Ovary (tissue), 3 donors: ENCODE results near the gene PHYH.

Source experiments
- CTCF ChIP-seq, 3 donors: fragments of 450-650 bp in 2 of 3; fragments of 200-600 bp in 1 of 3; IDR thresholded peaks; one replicate each; pipeline versions ENCODE4 v1.5.1 to v1.8.0; 2016 to 2022; ENCODE audit warnings: antibody characterized with exemption in 3 of 3, mild to moderate bottlenecking in 1 of 3
- EP300 ChIP-seq: sonication (generic); formaldehyde crosslinking; IDR thresholded peaks from one replicate; pipeline ENCODE4 v1.6.1; 2017; ENCODE audit warnings: antibody characterized with exemption
- POLR2A ChIP-seq: fragments of 450-650 bp; IDR thresholded peaks from one replicate; pipeline ENCODE4 v1.6.1; 2017; ENCODE audit warnings: antibody characterized with exemption, mild to moderate bottlenecking, moderate library complexity
- donor health status: DM: no; HTN: no; CAD: no.

GRCh38 chr10:13315361-13315760 is 15.5 kb upstream of the PHYH start:
- TF ChIP-seq POLR2A (no peak), CTCF (IDR thresholded peaks at IDR 0.05) (no peak), EP300 (no peak)
